ENCODE results near the gene OBSCN. TPM values are rescaled to one million over a fixed set of nuclear protein-coding genes. Genes with fewer than 3 reads are reported as not detected.
A peak's percentile ranks its signal among the peaks of the same experiment; 100 is the strongest.

The OBSCN gene
- total RNA-seq, 1 experiment from 2014 or later: 5.6 TPM

DNA sequence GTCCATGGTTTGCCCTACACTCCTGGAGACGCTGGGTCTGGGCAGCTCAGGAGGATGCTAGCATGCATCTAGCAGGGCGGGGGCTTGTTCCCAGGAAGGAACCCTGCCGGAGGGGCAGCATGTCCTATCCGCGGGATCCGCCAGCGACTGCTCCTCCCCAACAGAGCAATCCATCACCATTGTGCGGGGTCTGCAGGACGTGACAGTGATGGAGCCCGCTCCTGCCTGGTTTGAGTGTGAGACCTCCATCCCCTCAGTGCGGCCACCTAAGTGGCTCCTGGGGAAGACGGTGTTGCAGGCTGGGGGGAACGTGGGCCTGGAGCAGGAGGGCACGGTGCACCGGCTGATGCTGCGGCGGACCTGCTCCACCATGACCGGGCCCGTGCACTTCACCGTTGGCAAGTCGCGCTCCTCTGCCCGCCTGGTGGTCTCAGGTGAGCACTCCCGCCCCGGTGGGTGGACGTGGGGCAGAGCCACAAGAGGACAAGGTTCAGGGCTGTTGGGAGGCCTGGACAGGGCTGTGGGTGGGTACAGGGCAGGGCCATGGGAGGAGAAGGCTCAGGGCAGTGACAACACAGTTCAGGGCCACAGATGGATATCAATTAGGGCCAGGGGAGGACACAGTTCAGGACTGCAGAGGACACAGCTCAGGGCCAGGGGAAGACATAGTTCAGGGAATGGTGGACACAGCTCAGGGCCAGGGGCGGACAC is 71.3 kb downstream of the OBSCN start:
- Mint-ChIP-seq H3K4me1 (ENCODE audit: low read depth, unreplicated experiment) (no peaks in the 10 kb centered on the region), H3K4me3 (ENCODE audit: unreplicated experiment) (no peak overlapping the region), H3K27ac (ENCODE audit: unreplicated experiment) (no peak overlapping the region), H3K36me3 (ENCODE audit: insufficient read depth, unreplicated experiment) (peaks cover 6% of the 10 kb centered on the region), H3K9me3 (ENCODE audit: unreplicated experiment) (no peaks in the 10 kb centered on the region), H3K27me3 (ENCODE audit: insufficient read depth, unreplicated experiment) (no peaks in the 10 kb centered on the region)
- POLR2A ChIA-PET: no interaction called here
- no peaks in the 10 kb centered on the region for H3K36me3 ChIP-seq (ENCODE audit: control insufficient read depth, insufficient read depth, low read length)
- H3K4me1 ChIP-seq: no peaks in the 10 kb centered on the region; the same call in 1 of the 2 replicates
- no peak for TF ChIP-seq CTCF (IDR thresholded peaks at IDR 0.05; ENCODE audit: insufficient read depth in 1 of 2, low read depth in 1 of 2, low read length in 1 of 2, severe bottlenecking in 1 of 2, unreplicated experiment in 1 of 2)
- no peaks in the 10 kb centered on the region for H3K9me3 ChIP-seq
- intact Hi-C loops (cut with micrococcal nuclease; ENCODE audit: unreplicated experiment): no loop called here
- no TSS peak for BruUV-seq (replicated peaks)
- DNase-seq: peak in 1 of 2 experiments; percentile 38
- H3K4me3 ChIP-seq (ENCODE audit: low read depth, low read length): no peak overlapping the region
- CTCF ChIA-PET: no interaction called here
- H3K27me3 ChIP-seq (replicated peaks; ENCODE audit: control insufficient read depth, insufficient read depth, low read length): no peaks in the 10 kb centered on the region

DNA sequence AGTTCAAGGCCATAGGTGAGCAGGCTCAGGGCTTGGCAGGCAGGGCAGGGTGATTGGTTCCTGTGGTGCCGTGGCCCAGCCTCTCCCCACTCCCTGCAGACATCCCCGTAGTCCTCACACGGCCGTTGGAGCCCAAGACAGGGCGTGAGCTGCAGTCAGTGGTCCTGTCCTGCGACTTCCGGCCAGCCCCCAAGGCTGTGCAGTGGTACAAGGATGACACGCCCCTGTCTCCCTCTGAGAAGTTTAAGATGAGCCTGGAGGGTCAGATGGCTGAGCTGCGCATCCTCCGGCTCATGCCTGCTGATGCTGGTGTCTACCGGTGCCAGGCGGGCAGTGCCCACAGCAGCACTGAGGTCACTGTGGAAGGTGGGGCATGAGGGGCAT is 71.9 kb downstream of the OBSCN start:
- Mint-ChIP-seq H3K27me3 (ENCODE audit: insufficient read depth, unreplicated experiment) (no peaks in the 10 kb centered on the region), H3K27ac (ENCODE audit: unreplicated experiment) (no peak overlapping the region), H3K4me1 (ENCODE audit: low read depth, unreplicated experiment) (no peaks in the 10 kb centered on the region), H3K4me3 (ENCODE audit: unreplicated experiment) (no peak overlapping the region), H3K9me3 (ENCODE audit: unreplicated experiment) (no peaks in the 10 kb centered on the region), H3K36me3 (ENCODE audit: insufficient read depth, unreplicated experiment) (peaks cover 6% of the 10 kb centered on the region)
- no peaks in the 10 kb centered on the region; the same call in 1 of the 2 replicates for H3K4me1 ChIP-seq
- no peak overlapping the region for H3K4me3 ChIP-seq (ENCODE audit: low read depth, low read length)
- POLR2A ChIA-PET: no interaction called here
- CTCF ChIA-PET: no interaction called here
- DNase-seq: peak in 1 of 2 experiments; percentile 17
- H3K36me3 ChIP-seq (ENCODE audit: control insufficient read depth, insufficient read depth, low read length): no peaks in the 10 kb centered on the region
- intact Hi-C loops (cut with micrococcal nuclease; ENCODE audit: unreplicated experiment): no loop called here
- TF ChIP-seq CTCF (IDR thresholded peaks at IDR 0.05; ENCODE audit: insufficient read depth in 1 of 2, low read depth in 1 of 2, low read length in 1 of 2, severe bottlenecking in 1 of 2, unreplicated experiment in 1 of 2): no peak
- no peaks in the 10 kb centered on the region for H3K9me3 ChIP-seq
- no TSS peak for BruUV-seq (replicated peaks)
- H3K27me3 ChIP-seq (replicated peaks; ENCODE audit: control insufficient read depth, insufficient read depth, low read length): no peaks in the 10 kb centered on the region

GRCh38 chr1:228280106-228280901 is 72.5 kb downstream of the OBSCN start:
- DNase-seq: peak in 1 of 2 experiments; percentile 22
- BruUV-seq (replicated peaks): no TSS peak
- Histone ChIP-seq H3K36me3 (ENCODE audit: control insufficient read depth, insufficient read depth, low read length) (no peaks in the 10 kb centered on the region), H3K4me3 (ENCODE audit: low read depth, low read length) (no peak overlapping the region), H3K27me3 (replicated peaks; ENCODE audit: control insufficient read depth, insufficient read depth, low read length) (no peaks in the 10 kb centered on the region), H3K9me3 (no peaks in the 10 kb centered on the region), H3K4me1 (no peaks in the 10 kb centered on the region; the same call in 1 of the 2 replicates)
- Mint-ChIP-seq H3K9me3 (ENCODE audit: unreplicated experiment) (no peaks in the 10 kb centered on the region), H3K36me3 (ENCODE audit: insufficient read depth, unreplicated experiment) (peaks cover under 1% of the 10 kb centered on the region), H3K27me3 (ENCODE audit: insufficient read depth, unreplicated experiment) (no peaks in the 10 kb centered on the region), H3K4me1 (ENCODE audit: low read depth, unreplicated experiment) (no peaks in the 10 kb centered on the region), H3K27ac (ENCODE audit: unreplicated experiment) (no peak overlapping the region), H3K4me3 (ENCODE audit: unreplicated experiment) (no peak overlapping the region)
- CTCF ChIA-PET: no interaction called here
- intact Hi-C loops (cut with micrococcal nuclease; ENCODE audit: unreplicated experiment): no loop called here
- no peak for TF ChIP-seq CTCF (IDR thresholded peaks at IDR 0.05; ENCODE audit: insufficient read depth in 1 of 2, low read depth in 1 of 2, low read length in 1 of 2, severe bottlenecking in 1 of 2, unreplicated experiment in 1 of 2)
- POLR2A ChIA-PET: no interaction called here
